ENCODE measurements around the gene CIB4. TPM values are rescaled to one million over a fixed set of nuclear protein-coding genes. Genes with fewer than 3 reads are reported as not detected.

The CIB4 gene
- total RNA-seq, 1 experiment from 2014 or later, result not detected

DNA sequence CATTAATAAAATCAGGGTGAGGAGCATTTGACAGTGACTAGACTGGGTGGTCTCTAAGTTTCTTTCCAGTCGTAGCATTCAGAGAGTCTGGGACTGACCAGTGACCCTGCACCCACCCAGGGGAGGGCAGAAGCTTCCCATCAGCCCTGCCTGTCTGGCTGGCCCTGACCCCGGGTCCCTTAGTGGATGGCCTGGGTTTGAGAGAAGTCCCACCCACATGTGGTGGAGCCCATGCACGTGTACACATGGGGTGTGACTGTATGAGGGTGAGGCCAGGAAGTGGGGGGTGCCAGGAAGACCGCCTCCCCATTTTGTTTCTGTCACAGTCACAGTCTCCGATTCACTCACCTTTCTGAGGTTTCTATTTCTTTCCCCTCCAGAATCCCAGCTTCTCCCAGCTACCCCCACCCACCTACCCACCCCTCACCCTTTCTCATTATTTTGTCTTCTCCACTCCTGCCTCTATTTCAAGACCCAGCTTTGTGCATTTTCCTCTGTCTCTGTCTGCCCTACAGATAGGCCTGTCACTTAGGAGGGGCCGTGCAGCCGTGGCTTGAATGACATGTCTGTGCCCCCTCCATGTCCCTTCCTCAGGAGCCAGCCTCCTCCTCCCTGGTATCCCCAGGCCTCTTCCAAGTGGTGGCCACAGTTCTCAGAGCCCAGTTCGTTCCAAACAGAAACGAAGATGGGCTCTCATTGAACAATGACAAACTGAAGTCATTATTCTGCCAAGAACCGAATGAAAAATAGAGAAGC, 13.6 kb downstream of the CIB4 start:
- H4K20me1 ChIP-seq (ENCODE audit: insufficient read depth, low read depth, low read length), result no peaks in the 10 kb centered on the region
- H3K9me2 ChIP-seq (replicated peaks; ENCODE audit: insufficient read depth, low read length), result no peaks in the 10 kb centered on the region
- no peaks in the 10 kb centered on the region for H3K36me3 ChIP-seq (ENCODE audit: insufficient read depth, low read length)
- H3K27me3 ChIP-seq (ENCODE audit: low read length), result no peaks in the 10 kb centered on the region
- no peaks in the 10 kb centered on the region for H3K4me1 ChIP-seq (ENCODE audit: low read length)
- H3K79me2 ChIP-seq (ENCODE audit: low read length), result no peaks in the 10 kb centered on the region
- H3K9ac ChIP-seq (ENCODE audit: low read length), result no peak overlapping the region
- no peak overlapping the region for H3K4me3 ChIP-seq (ENCODE audit: low read length)
- no peak for DNase-seq
- no peak overlapping the region for H2AFZ ChIP-seq (ENCODE audit: low read length)
- H3K9me3 ChIP-seq (ENCODE audit: low read length), result no peaks in the 10 kb centered on the region
- no peak overlapping the region for H3K4me2 ChIP-seq (ENCODE audit: low read depth, low read length, poor library complexity, severe bottlenecking)
- no peak overlapping the region for H3K27ac ChIP-seq (ENCODE audit: low read length)

DNA sequence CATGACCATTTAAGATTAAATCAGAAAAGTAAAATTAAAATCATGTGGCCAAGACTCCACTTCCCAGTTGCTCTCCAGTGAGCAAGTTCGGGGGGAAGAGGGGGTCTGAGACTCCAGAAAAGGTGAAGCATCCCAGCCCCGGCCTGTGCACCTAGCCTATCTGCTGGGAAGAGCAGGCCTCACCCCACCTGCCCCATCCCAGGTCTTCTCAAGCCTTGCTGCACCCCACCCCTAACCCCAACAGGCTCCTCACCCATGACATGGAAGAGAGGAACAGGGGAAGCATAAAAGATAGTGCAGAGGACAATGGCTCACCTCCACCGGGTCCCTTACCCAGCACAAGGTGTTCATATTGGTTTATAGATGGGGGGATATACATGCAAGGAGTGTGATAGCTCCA, 14.6 kb downstream of the CIB4 start:
- Histone ChIP-seq H4K20me1 (ENCODE audit: insufficient read depth, low read depth, low read length) (no peaks in the 10 kb centered on the region), H3K9me2 (replicated peaks; ENCODE audit: insufficient read depth, low read length) (no peaks in the 10 kb centered on the region), H3K4me2 (ENCODE audit: low read depth, low read length, poor library complexity, severe bottlenecking) (no peak overlapping the region), H3K79me2 (ENCODE audit: low read length) (no peaks in the 10 kb centered on the region), H2AFZ (ENCODE audit: low read length) (no peak overlapping the region), H3K9ac (ENCODE audit: low read length) (no peak overlapping the region), H3K36me3 (ENCODE audit: insufficient read depth, low read length) (no peaks in the 10 kb centered on the region), H3K27me3 (ENCODE audit: low read length) (no peaks in the 10 kb centered on the region), H3K4me3 (ENCODE audit: low read length) (no peak overlapping the region), H3K4me1 (ENCODE audit: low read length) (no peaks in the 10 kb centered on the region), H3K9me3 (ENCODE audit: low read length) (no peaks in the 10 kb centered on the region), H3K27ac (ENCODE audit: low read length) (no peak overlapping the region)
- DNase-seq, result no peak

DNA sequence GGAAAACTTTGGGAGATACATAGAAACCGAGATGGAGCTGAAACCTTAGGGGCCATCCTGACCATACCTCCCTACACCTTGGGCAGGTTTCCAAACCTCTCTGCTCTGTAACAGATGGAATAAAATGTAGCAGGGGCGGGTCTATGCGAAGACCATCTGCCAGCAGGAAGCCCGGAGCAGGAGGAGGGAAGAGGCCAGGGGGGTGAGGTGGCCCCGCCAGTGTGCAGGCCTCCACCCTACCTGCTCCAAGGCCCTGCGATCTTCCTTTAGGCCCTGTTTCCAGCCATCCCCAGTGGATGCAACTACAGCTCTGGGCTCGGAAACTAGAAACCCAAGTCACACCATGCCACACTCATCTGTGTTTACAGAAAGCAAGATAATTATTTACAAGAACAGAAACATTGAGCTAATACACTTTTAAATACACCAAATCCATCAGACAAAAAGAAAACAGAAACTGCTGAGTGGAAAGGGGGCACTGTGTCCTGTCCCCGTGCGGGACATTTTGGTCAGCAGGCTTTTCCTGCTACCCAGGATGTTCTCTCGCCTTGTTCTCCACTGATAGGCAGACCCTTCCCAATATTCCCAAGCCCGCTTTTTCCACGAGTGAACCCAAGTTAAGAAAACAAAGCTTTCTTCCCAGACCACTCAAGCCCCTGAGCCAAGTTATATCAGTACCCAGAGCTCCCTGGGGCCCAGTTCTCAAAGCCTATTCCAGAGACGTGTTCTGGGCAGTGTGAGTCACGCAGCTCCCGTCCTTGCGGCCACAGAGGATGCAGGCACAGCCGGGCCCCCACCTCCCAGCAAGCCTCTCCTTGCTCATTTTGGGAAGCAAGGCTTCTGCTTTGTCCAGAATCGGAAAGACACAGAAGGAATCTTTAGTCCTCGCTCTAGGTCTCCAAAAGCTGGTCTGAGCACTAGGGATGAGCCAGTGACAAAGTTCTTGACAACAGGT, 17.3 kb downstream of the CIB4 start:
- Histone ChIP-seq H3K9me2 (replicated peaks; ENCODE audit: insufficient read depth, low read length) (no peaks in the 10 kb centered on the region), H3K36me3 (ENCODE audit: insufficient read depth, low read length) (no peaks in the 10 kb centered on the region), H2AFZ (ENCODE audit: low read length) (no peak overlapping the region), H4K20me1 (ENCODE audit: insufficient read depth, low read depth, low read length) (no peaks in the 10 kb centered on the region), H3K4me2 (ENCODE audit: low read depth, low read length, poor library complexity, severe bottlenecking) (no peak overlapping the region), H3K9ac (ENCODE audit: low read length) (no peak overlapping the region), H3K4me1 (ENCODE audit: low read length) (no peaks in the 10 kb centered on the region), H3K27ac (ENCODE audit: low read length) (no peak overlapping the region), H3K4me3 (ENCODE audit: low read length) (no peak overlapping the region), H3K79me2 (ENCODE audit: low read length) (no peaks in the 10 kb centered on the region), H3K27me3 (ENCODE audit: low read length) (no peaks in the 10 kb centered on the region), H3K9me3 (ENCODE audit: low read length) (no peaks in the 10 kb centered on the region)
- no peak for DNase-seq

DNA sequence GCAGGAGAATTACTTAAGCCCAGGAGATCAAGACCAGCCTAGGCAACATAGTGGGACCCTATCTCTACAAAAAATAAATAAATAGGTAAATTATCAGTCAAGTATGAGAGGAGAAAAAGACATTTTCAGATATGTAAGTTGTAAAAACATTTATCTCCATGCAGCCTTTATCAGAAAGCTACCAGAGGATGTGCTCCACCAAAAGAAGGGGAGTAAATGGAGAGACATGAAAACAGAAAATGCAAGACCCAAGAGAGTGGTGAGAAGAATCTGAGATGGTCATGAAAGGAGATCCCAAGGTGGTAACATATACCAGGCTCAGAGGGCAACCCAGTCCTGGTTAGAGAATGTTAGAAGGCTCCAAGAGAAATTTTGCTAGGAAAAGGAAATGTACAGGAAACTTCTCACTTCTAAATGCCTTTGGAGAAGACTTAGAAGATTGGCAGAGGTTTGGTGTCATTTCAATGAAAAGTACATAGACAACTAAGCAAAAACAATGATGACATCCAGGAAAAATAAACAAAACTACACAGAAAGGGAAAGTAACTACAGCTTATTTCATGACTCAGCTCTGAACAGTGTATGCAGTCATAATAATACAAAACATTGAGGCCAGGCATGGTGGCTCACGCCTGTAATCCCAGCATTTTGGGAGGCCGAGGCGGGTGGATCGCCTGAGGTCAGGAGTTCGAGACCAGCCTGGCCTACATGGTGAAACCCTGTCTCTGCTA, 19.5 kb downstream of the CIB4 start:
- Histone ChIP-seq H2AFZ (ENCODE audit: low read length) (no peak overlapping the region), H3K79me2 (ENCODE audit: low read length) (no peaks in the 10 kb centered on the region), H3K4me3 (ENCODE audit: low read length) (no peak overlapping the region), H3K9ac (ENCODE audit: low read length) (no peak overlapping the region), H3K27ac (ENCODE audit: low read length) (no peak overlapping the region), H3K4me2 (ENCODE audit: low read depth, low read length, poor library complexity, severe bottlenecking) (no peak overlapping the region), H3K4me1 (ENCODE audit: low read length) (no peaks in the 10 kb centered on the region), H3K27me3 (ENCODE audit: low read length) (no peaks in the 10 kb centered on the region), H3K9me3 (ENCODE audit: low read length) (no peaks in the 10 kb centered on the region), H4K20me1 (ENCODE audit: insufficient read depth, low read depth, low read length) (no peaks in the 10 kb centered on the region), H3K9me2 (replicated peaks; ENCODE audit: insufficient read depth, low read length) (no peaks in the 10 kb centered on the region), H3K36me3 (ENCODE audit: insufficient read depth, low read length) (no peaks in the 10 kb centered on the region)
- DNase-seq, result no peak

DNA sequence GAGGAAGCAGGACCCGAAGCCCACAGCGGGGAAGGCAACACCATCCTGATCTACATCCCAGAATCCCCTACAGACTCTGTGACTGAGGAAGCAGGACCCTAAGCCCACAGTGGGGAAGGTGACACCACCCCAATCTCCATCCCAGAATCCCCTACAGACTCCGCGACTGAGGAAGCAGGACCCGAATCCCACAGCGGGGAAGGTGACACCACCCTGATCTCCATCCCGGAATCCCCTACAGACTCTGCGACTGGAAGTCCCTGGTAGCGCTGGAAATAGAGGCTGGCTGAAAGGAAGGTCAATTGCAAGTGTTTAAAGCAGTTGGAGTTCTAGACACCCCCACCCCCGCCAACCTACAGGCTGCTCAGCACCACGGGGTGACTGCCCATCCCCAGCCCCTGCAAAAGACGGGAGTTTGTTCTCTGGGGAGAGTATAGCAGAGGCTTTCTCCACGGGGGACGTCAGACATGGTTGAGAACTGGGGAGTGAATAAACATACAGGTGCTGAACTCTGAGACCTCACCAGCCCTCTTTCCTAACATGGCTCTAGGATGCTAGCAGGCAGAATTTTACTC, 21.0 kb downstream of the CIB4 start:
- no peaks in the 10 kb centered on the region for H3K79me2 ChIP-seq (ENCODE audit: low read length)
- H3K36me3 ChIP-seq (ENCODE audit: insufficient read depth, low read length), result no peaks in the 10 kb centered on the region
- no peak overlapping the region for H3K4me3 ChIP-seq (ENCODE audit: low read length)
- no peaks in the 10 kb centered on the region for H4K20me1 ChIP-seq (ENCODE audit: insufficient read depth, low read depth, low read length)
- no peaks in the 10 kb centered on the region for H3K9me2 ChIP-seq (replicated peaks; ENCODE audit: insufficient read depth, low read length)
- no peaks in the 10 kb centered on the region for H3K9me3 ChIP-seq (ENCODE audit: low read length)
- no peak overlapping the region for H3K9ac ChIP-seq (ENCODE audit: low read length)
- DNase-seq, result no peak
- H3K27ac ChIP-seq (ENCODE audit: low read length), result no peak overlapping the region
- H2AFZ ChIP-seq (ENCODE audit: low read length), result no peak overlapping the region
- H3K27me3 ChIP-seq (ENCODE audit: low read length), result no peaks in the 10 kb centered on the region
- H3K4me2 ChIP-seq (ENCODE audit: low read depth, low read length, poor library complexity, severe bottlenecking), result no peak overlapping the region
- H3K4me1 ChIP-seq (ENCODE audit: low read length), result no peaks in the 10 kb centered on the region

DNA sequence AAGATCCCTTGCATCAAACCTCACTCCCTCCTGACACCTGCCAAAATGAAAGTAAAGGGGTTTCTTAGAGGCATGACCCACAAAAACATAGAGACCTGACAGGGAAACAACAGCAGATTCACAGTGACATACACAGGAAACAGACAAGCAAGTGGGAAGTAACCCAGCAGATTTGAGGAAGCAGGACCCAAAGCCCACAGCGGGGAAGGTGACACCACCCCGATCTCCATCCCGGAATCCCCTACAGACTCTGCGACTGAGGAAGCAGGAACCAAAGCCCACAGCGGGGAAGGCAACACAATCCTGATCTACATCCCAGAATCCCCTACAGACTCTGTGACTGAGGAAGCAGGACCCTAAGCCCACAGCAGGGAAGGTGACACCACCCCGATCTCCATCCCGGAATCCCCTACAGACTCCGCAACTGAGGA, 21.6 kb downstream of the CIB4 start:
- Histone ChIP-seq H4K20me1 (ENCODE audit: insufficient read depth, low read depth, low read length) (no peaks in the 10 kb centered on the region), H3K4me2 (ENCODE audit: low read depth, low read length, poor library complexity, severe bottlenecking) (no peak overlapping the region), H3K36me3 (ENCODE audit: insufficient read depth, low read length) (no peaks in the 10 kb centered on the region), H2AFZ (ENCODE audit: low read length) (no peak overlapping the region), H3K27ac (ENCODE audit: low read length) (no peak overlapping the region), H3K4me3 (ENCODE audit: low read length) (no peak overlapping the region), H3K79me2 (ENCODE audit: low read length) (no peaks in the 10 kb centered on the region), H3K9ac (ENCODE audit: low read length) (no peak overlapping the region), H3K9me2 (replicated peaks; ENCODE audit: insufficient read depth, low read length) (no peaks in the 10 kb centered on the region), H3K27me3 (ENCODE audit: low read length) (no peaks in the 10 kb centered on the region), H3K9me3 (ENCODE audit: low read length) (no peaks in the 10 kb centered on the region), H3K4me1 (ENCODE audit: low read length) (no peaks in the 10 kb centered on the region)
- DNase-seq, result no peak

DNA sequence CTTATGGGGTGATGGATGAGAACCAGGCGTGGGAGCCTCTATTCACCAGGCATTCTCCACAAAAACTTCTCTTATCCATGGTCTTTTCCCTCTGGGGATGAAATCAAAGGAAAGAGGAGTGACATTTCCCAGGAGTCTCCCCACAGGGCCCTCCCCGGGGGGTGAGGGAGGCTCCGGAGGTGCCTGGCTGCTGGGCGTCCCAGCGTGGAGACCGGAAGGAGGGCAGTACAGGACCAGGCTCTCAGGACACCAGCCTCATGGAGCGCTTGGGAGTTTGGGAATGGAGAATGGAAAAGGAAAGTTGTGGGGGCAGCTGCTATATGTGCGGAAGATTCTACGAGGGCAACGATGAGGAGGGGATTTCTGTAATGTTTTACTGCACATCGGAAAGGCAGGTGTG, 22.1 kb downstream of the CIB4 start:
- H3K9ac ChIP-seq (ENCODE audit: low read length), result no peak overlapping the region
- H3K27me3 ChIP-seq (ENCODE audit: low read length), result no peaks in the 10 kb centered on the region

More for the DNA sequence above, 22.1 kb downstream of the CIB4 start:
- Histone ChIP-seq H2AFZ (ENCODE audit: low read length) (no peak overlapping the region), H3K9me3 (ENCODE audit: low read length) (no peaks in the 10 kb centered on the region), H3K4me2 (ENCODE audit: low read depth, low read length, poor library complexity, severe bottlenecking) (no peak overlapping the region), H3K4me1 (ENCODE audit: low read length) (no peaks in the 10 kb centered on the region), H3K27ac (ENCODE audit: low read length) (no peak overlapping the region), H3K9me2 (replicated peaks; ENCODE audit: insufficient read depth, low read length) (no peaks in the 10 kb centered on the region), H3K4me3 (ENCODE audit: low read length) (no peak overlapping the region), H4K20me1 (ENCODE audit: insufficient read depth, low read depth, low read length) (no peaks in the 10 kb centered on the region), H3K36me3 (ENCODE audit: insufficient read depth, low read length) (no peaks in the 10 kb centered on the region), H3K79me2 (ENCODE audit: low read length) (no peaks in the 10 kb centered on the region)
- no peak for DNase-seq

All from Karpas-422 (cell line).